ENCODE results near the gene JMJD6. TPM values are rescaled to one million over a fixed set of nuclear protein-coding genes. Genes with fewer than 3 reads are reported as not detected.

Gene JMJD6
- total and polyA plus RNA-seq, 2 experiments from 2014 or later = 11.4 to 12.8 TPM

DNA sequence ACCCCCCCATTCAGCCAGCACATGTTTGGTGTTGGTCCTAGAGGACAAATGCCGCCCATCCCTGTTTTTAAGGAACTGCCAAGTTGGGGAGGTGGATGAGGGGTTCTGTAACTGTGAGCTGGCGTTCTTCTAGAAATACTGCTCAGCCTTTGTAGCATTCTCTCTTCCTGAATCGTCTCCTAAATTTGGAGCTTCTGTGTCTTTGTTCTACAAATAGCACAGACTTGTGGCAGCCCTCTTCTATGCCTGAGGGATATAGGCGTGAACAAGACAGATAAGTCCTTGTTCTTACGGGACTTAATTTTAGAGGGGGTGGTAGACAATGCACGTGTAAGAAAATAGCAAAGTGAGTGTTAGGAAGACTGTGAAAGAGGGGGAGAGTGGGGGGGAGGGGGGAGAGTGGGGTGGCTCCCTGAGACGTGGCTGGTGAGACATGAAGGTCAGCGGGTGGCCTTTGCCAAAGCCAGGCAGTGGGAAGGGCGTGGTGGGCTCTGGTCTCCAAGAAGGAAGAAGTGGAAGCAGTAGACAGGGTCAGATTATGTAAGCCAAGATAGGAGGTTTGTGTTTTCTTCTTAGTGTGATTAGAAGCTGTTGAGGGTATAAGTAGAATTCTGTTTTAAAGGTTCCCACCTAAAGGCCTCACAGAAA lies 21.4 kb upstream of the JMJD6 start:
- Mint-ChIP-seq H3K4me3 (no peak overlapping the region), H3K27ac (no peak overlapping the region), H3K9me3 (no peaks in the 10 kb centered on the region), H3K36me3 (ENCODE audit: low read depth) (peaks cover 34% of the 10 kb centered on the region), H3K27me3 (ENCODE audit: insufficient read depth, low read depth, poor library complexity) (peaks cover 3% of the 10 kb centered on the region), H3K4me1 (no peaks in the 10 kb centered on the region)
- Histone ChIP-seq H4K20me1 (replicated peaks; ENCODE audit: insufficient read depth) (no peaks in the 10 kb centered on the region), H2AFZ (no peak overlapping the region), H3K4me1 (ENCODE audit: insufficient read depth) (no peaks in the 10 kb centered on the region), H3K36me3 (ENCODE audit: insufficient read depth) (0 out of 2 replicates have a peak, but pooled peaks cover 5% of the 10 kb centered on the region), H3F3A (replicated peaks; ENCODE audit: low read depth) (no peaks in the 10 kb centered on the region), H3K27me3 (ENCODE audit: insufficient read depth) (no peaks in the 10 kb centered on the region), H3K4me2 (no peak overlapping the region), H3K27ac (ENCODE audit: low read depth) (no peak overlapping the region), H3K9me2 (ENCODE audit: insufficient read depth) (no peaks in the 10 kb centered on the region), H3K4me3 (no peak overlapping the region), H3K79me2 (replicated peaks; ENCODE audit: insufficient read depth) (no peaks in the 10 kb centered on the region)
- ATAC-seq (no peak), DNase-seq (ENCODE audit: low spot score) (no peak)
- TF ChIP-seq STAT1 (IDR thresholded peaks at IDR 0.05; ENCODE audit: unreplicated experiment) = no peak
- TF ChIP-seq CTCF (conservative IDR thresholded peaks at IDR 0.05; ENCODE audit: low read depth in 2 of 2) = no peak
- TF ChIP-seq NANOG (IDR thresholded peaks at IDR 0.05; ENCODE audit: borderline replicate concordance) = no peak
- no peak for TF ChIP-seq POLR2AphosphoS5 (IDR thresholded peaks at IDR 0.05; ENCODE audit: low read depth)
- TF ChIP-seq, protein P1, sequence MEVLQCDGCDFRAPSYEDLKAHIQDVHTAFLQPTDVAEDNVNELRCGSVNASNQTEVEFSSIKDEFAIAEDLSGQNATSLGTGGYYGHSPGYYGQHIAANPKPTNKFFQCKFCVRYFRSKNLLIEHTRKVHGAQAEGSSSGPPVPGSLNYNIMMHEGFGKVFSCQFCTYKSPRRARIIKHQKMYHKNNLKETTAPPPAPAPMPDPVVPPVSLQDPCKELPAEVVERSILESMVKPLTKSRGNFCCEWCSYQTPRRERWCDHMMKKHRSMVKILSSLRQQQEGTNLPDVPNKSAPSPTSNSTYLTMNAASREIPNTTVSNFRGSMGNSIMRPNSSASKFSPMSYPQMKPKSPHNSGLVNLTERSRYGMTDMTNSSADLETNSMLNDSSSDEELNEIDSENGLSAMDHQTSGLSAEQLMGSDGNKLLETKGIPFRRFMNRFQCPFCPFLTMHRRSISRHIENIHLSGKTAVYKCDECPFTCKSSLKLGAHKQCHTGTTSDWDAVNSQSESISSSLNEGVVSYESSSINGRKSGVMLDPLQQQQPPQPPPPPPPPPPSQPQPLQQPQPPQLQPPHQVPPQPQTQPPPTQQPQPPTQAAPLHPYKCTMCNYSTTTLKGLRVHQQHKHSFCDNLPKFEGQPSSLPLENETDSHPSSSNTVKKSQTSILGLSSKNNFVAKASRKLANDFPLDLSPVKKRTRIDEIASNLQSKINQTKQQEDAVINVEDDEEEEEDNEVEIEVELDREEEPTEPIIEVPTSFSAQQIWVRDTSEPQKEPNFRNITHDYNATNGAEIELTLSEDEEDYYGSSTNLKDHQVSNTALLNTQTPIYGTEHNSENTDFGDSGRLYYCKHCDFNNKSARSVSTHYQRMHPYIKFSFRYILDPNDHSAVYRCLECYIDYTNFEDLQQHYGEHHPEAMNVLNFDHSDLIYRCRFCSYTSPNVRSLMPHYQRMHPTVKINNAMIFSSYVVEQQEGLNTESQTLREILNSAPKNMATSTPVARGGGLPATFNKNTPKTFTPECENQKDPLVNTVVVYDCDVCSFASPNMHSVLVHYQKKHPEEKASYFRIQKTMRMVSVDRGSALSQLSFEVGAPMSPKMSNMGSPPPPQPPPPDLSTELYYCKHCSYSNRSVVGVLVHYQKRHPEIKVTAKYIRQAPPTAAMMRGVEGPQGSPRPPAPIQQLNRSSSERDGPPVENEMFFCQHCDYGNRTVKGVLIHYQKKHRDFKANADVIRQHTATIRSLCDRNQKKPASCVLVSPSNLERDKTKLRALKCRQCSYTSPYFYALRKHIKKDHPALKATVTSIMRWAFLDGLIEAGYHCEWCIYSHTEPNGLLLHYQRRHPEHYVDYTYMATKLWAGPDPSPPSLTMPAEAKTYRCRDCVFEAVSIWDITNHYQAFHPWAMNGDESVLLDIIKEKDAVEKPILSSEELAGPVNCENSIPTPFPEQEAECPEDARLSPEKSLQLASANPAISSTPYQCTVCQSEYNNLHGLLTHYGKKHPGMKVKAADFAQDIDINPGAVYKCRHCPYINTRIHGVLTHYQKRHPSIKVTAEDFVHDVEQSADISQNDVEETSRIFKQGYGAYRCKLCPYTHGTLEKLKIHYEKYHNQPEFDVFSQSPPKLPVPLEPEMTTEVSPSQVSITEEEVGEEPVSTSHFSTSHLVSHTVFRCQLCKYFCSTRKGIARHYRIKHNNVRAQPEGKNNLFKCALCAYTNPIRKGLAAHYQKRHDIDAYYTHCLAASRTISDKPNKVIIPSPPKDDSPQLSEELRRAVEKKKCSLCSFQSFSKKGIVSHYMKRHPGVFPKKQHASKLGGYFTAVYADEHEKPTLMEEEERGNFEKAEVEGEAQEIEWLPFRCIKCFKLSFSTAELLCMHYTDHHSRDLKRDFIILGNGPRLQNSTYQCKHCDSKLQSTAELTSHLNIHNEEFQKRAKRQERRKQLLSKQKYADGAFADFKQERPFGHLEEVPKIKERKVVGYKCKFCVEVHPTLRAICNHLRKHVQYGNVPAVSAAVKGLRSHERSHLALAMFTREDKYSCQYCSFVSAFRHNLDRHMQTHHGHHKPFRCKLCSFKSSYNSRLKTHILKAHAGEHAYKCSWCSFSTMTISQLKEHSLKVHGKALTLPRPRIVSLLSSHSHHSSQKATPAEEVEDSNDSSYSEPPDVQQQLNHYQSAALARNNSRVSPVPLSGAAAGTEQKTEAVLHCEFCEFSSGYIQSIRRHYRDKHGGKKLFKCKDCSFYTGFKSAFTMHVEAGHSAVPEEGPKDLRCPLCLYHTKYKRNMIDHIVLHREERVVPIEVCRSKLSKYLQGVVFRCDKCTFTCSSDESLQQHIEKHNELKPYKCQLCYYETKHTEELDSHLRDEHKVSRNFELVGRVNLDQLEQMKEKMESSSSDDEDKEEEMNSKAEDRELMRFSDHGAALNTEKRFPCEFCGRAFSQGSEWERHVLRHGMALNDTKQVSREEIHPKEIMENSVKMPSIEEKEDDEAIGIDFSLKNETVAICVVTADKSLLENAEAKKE (CRISPR knock-in tag; IDR thresholded peaks at IDR 0.05) = no peak
- no peak for TF ChIP-seq ETS1 (IDR thresholded peaks at IDR 0.05)
- TF ChIP-seq EZH2 (IDR thresholded peaks at IDR 0.05; ENCODE audit: low read depth, unreplicated experiment) = no peak
- TF ChIP-seq, protein P2, sequence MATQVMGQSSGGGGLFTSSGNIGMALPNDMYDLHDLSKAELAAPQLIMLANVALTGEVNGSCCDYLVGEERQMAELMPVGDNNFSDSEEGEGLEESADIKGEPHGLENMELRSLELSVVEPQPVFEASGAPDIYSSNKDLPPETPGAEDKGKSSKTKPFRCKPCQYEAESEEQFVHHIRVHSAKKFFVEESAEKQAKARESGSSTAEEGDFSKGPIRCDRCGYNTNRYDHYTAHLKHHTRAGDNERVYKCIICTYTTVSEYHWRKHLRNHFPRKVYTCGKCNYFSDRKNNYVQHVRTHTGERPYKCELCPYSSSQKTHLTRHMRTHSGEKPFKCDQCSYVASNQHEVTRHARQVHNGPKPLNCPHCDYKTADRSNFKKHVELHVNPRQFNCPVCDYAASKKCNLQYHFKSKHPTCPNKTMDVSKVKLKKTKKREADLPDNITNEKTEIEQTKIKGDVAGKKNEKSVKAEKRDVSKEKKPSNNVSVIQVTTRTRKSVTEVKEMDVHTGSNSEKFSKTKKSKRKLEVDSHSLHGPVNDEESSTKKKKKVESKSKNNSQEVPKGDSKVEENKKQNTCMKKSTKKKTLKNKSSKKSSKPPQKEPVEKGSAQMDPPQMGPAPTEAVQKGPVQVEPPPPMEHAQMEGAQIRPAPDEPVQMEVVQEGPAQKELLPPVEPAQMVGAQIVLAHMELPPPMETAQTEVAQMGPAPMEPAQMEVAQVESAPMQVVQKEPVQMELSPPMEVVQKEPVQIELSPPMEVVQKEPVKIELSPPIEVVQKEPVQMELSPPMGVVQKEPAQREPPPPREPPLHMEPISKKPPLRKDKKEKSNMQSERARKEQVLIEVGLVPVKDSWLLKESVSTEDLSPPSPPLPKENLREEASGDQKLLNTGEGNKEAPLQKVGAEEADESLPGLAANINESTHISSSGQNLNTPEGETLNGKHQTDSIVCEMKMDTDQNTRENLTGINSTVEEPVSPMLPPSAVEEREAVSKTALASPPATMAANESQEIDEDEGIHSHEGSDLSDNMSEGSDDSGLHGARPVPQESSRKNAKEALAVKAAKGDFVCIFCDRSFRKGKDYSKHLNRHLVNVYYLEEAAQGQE (IDR thresholded peaks at IDR 0.05; ENCODE audit: unreplicated experiment) = no peak
- TF ChIP-seq ZNF331 (CRISPR knock-in tag; IDR thresholded peaks at IDR 0.05; ENCODE audit: low read depth) = no peak
- TF ChIP-seq CREB1 (CRISPR knock-in tag; IDR thresholded peaks at IDR 0.05; ENCODE audit: low read depth) = no peak
- no peak for TF ChIP-seq EZH2phosphoT487 (IDR thresholded peaks at IDR 0.05; ENCODE audit: unreplicated experiment)
- TF ChIP-seq JUNB (IDR thresholded peaks at IDR 0.05; ENCODE audit: unreplicated experiment) = no peak

All from GM23338 (cell line).